Activated CD8-positive, alpha-beta memory T cell treated with anti-CD3 and anti-CD28 coated beads, Interleukin-2, amount 50 U/mL, for 1 hour (primary cell): Measurements from ENCODE around the gene PCBD1.

Experiments
- DNase-seq: peaks from one replicate; pipeline ENCODE4 v3.0.0-alpha.2; 2020; ENCODE audit errors: extremely low read depth

Gene PCBD1

GRCh38 chr10:70917635-70918034, 29.3 kb upstream of the PCBD1 start:
- no peak for DNase-seq

GRCh38 chr10:70917226-70917625, 28.9 kb upstream of the PCBD1 start:
- DNase-seq: no peak

GRCh38 chr10:70916241-70916640, 27.9 kb upstream of the PCBD1 start:
- DNase-seq: no peak

GRCh38 chr10:70915806-70916205, 27.4 kb upstream of the PCBD1 start:
- DNase-seq: no peak

- DNase-seq: no peak
Measured at GRCh38 chr10:70915206-70915605, 26.8 kb upstream of the PCBD1 start.

- DNase-seq: no peak
Measured at GRCh38 chr10:70914316-70914864, 26.0 kb upstream of the PCBD1 start.

- no peak for DNase-seq
Measured at GRCh38 chr10:70913893-70914240, 25.5 kb upstream of the PCBD1 start.

- DNase-seq: no peak
Measured at GRCh38 chr10:70913191-70913892, 25.0 kb upstream of the PCBD1 start.

- no peak for DNase-seq
Measured at GRCh38 chr10:70912556-70912955, 24.2 kb upstream of the PCBD1 start.

GRCh38 chr10:70911386-70911785, 23.0 kb upstream of the PCBD1 start:
- DNase-seq: no peak

GRCh38 chr10:70910486-70911341, 22.3 kb upstream of the PCBD1 start:
- DNase-seq: no peak

GRCh38 chr10:70909326-70909935, 21.1 kb upstream of the PCBD1 start:
- DNase-seq: no peak

GRCh38 chr10:70908406-70909296, 20.3 kb upstream of the PCBD1 start:
- no peak for DNase-seq

GRCh38 chr10:70907637-70908405, 19.5 kb upstream of the PCBD1 start:
- no peak for DNase-seq

GRCh38 chr10:70906953-70907636, 18.7 kb upstream of the PCBD1 start:
- no peak for DNase-seq

GRCh38 chr10:70906031-70906783, 17.8 kb upstream of the PCBD1 start:
- no peak for DNase-seq

- no peak for DNase-seq
Measured at GRCh38 chr10:70905071-70906021, 17.0 kb upstream of the PCBD1 start.

GRCh38 chr10:70903262-70903921, 15.0 kb upstream of the PCBD1 start:
- DNase-seq: no peak
